Thyroid gland (tissue), 4 donors: ENCODE measurements around the gene TREML2.

Source experiments
- CTCF ChIP-seq, 6 experiments: fragments of 200-600 bp in 3 of 6; fragments of 450-650 bp in 3 of 6; sonication (generic) in 3 of 6; IDR thresholded peaks; one replicate each; pipeline ENCODE4 v1.5.1; 2016 to 2019; ENCODE audit warnings: antibody characterized with exemption in 6 of 6, mild to moderate bottlenecking in 2 of 6, inconsistent platforms in 1 of 6, moderate library complexity in 1 of 6
- POLR2A ChIP-seq, 2 donors: fragments of 450-650 bp; IDR thresholded peaks; one replicate each; pipeline ENCODE4 v1.6.1; 2017; ENCODE audit warnings: antibody characterized with exemption in 2 of 2, mild to moderate bottlenecking in 2 of 2, moderate library complexity in 1 of 2

DNA sequence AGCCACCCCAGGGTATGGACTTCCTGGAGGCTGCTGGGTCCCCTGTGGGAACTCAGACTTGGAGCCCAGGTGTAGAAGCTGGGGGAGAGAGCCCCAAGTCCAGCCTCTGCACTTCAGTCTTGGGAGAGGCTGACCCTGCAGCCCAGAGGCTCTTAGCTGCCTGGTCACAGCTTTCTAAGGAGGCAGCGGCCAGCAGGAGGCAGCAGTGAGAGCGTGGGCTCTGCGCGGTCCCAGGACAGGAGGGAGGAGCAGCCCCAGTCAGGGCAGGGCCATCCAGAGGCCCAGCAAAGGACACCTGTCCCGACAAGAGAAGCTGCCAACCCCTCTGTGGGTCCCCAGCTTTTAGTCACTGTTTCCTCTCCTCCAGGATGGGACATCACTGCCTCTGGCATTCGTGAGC is 9.4 kb downstream of the TREML2 start:
- TF ChIP-seq CTCF (IDR thresholded peaks at IDR 0.05) (no peak), POLR2A (IDR thresholded peaks at IDR 0.05) (no peak)
